ENCODE measurements around the gene USH2A.

USH2A gene

GRCh38 chr1:215601276-215601675 is 822.0 kb downstream of the USH2A start:
- H3K27me3 ChIP-seq (replicated peaks; ENCODE audit: insufficient read depth, low read length) = no peaks in the 10 kb centered on the region
- TF ChIP-seq CTCF (IDR thresholded peaks at IDR 0.05; ENCODE audit: low read length) = no peak
- TF ChIP-seq EZH2phosphoT487 (IDR thresholded peaks at IDR 0.05; ENCODE audit: low read length) = no peak
- no peak for TF ChIP-seq EZH2 (optimal IDR thresholded peaks at IDR 0.05; ENCODE audit: low read depth, low read length)
- H4K20me1 ChIP-seq (ENCODE audit: insufficient read depth, low read length) = no peaks in the 10 kb centered on the region
- no peak for DNase-seq
- H3K9me2 ChIP-seq (replicated peaks; ENCODE audit: insufficient read depth, low read length) = no peaks in the 10 kb centered on the region
- no peak overlapping the region for H3K4me2 ChIP-seq (ENCODE audit: low read depth, low read length)
- H3K9me3 ChIP-seq (replicated peaks; ENCODE audit: insufficient read depth, low read length) = no peaks in the 10 kb centered on the region
- no peaks in the 10 kb centered on the region for H3K36me3 ChIP-seq (replicated peaks; ENCODE audit: insufficient read depth, low read length)
- H3K79me2 ChIP-seq (ENCODE audit: low read length) = no peaks in the 10 kb centered on the region
- H3F3A ChIP-seq (ENCODE audit: insufficient read depth, low read length) = no peaks in the 10 kb centered on the region
- H3K27ac ChIP-seq (ENCODE audit: low read length) = no peak overlapping the region
- H2AFZ ChIP-seq (ENCODE audit: low read length) = no peak overlapping the region
- H3K9ac ChIP-seq (ENCODE audit: low read length) = no peak overlapping the region
- peaks cover 3% of the 10 kb centered on the region; the same call in 1 of the 2 replicates for H3K4me1 ChIP-seq (ENCODE audit: low read length)
- no peak overlapping the region for H3K4me3 ChIP-seq (ENCODE audit: low read length)

GRCh38 chr1:215600867-215601266 is 822.4 kb downstream of the USH2A start:
- no peak for DNase-seq
- Histone ChIP-seq H3K36me3 (replicated peaks; ENCODE audit: insufficient read depth, low read length) (no peaks in the 10 kb centered on the region), H3K27ac (ENCODE audit: low read length) (no peak overlapping the region)

GRCh38 chr1:215600258-215600792 is 822.9 kb downstream of the USH2A start:
- Histone ChIP-seq H3K4me1 (ENCODE audit: low read length) (peaks cover 3% of the 10 kb centered on the region; the same call in 1 of the 2 replicates), H3K4me3 (ENCODE audit: low read length) (no peak overlapping the region), H3K36me3 (replicated peaks; ENCODE audit: insufficient read depth, low read length) (no peaks in the 10 kb centered on the region), H3K4me2 (ENCODE audit: low read depth, low read length) (no peak overlapping the region), H4K20me1 (ENCODE audit: insufficient read depth, low read length) (no peaks in the 10 kb centered on the region), H2AFZ (ENCODE audit: low read length) (no peak overlapping the region), H3K9ac (ENCODE audit: low read length) (no peak overlapping the region), H3K9me2 (replicated peaks; ENCODE audit: insufficient read depth, low read length) (no peaks in the 10 kb centered on the region), H3K27me3 (replicated peaks; ENCODE audit: insufficient read depth, low read length) (no peaks in the 10 kb centered on the region), H3K27ac (ENCODE audit: low read length) (no peak overlapping the region), H3K79me2 (ENCODE audit: low read length) (no peaks in the 10 kb centered on the region), H3K9me3 (replicated peaks; ENCODE audit: insufficient read depth, low read length) (no peaks in the 10 kb centered on the region), H3F3A (ENCODE audit: insufficient read depth, low read length) (no peaks in the 10 kb centered on the region)
- no peak for DNase-seq
- TF ChIP-seq CTCF (IDR thresholded peaks at IDR 0.05; ENCODE audit: low read length) (no peak), EZH2 (optimal IDR thresholded peaks at IDR 0.05; ENCODE audit: low read depth, low read length) (no peak), EZH2phosphoT487 (IDR thresholded peaks at IDR 0.05; ENCODE audit: low read length) (no peak)

More at GRCh38 chr1:215600867-215601266, 822.4 kb downstream of the USH2A start:
- Histone ChIP-seq H2AFZ (ENCODE audit: low read length) (no peak overlapping the region), H3K4me2 (ENCODE audit: low read depth, low read length) (no peak overlapping the region), H3K9me2 (replicated peaks; ENCODE audit: insufficient read depth, low read length) (no peaks in the 10 kb centered on the region), H3K27me3 (replicated peaks; ENCODE audit: insufficient read depth, low read length) (no peaks in the 10 kb centered on the region), H3K9ac (ENCODE audit: low read length) (no peak overlapping the region), H4K20me1 (ENCODE audit: insufficient read depth, low read length) (no peaks in the 10 kb centered on the region), H3K4me1 (ENCODE audit: low read length) (peaks cover 3% of the 10 kb centered on the region; the same call in 1 of the 2 replicates), H3F3A (ENCODE audit: insufficient read depth, low read length) (no peaks in the 10 kb centered on the region), H3K9me3 (replicated peaks; ENCODE audit: insufficient read depth, low read length) (no peaks in the 10 kb centered on the region), H3K4me3 (ENCODE audit: low read length) (no peak overlapping the region), H3K79me2 (ENCODE audit: low read length) (no peaks in the 10 kb centered on the region)
- TF ChIP-seq EZH2 (optimal IDR thresholded peaks at IDR 0.05; ENCODE audit: low read depth, low read length) = no peak
- no peak for TF ChIP-seq EZH2phosphoT487 (IDR thresholded peaks at IDR 0.05; ENCODE audit: low read length)
- TF ChIP-seq CTCF (IDR thresholded peaks at IDR 0.05; ENCODE audit: low read length) = no peak
